Fibroblast of skin of scalp (primary cell): ENCODE results near the gene KMO.
A peak's percentile ranks its signal among the peaks of the same experiment; 100 is the strongest.

ENCODE experiments used
- DNase-seq: peaks from one replicate; pipeline ENCODE4 v3.0.0-alpha.2; 2013

Gene KMO

DNA sequence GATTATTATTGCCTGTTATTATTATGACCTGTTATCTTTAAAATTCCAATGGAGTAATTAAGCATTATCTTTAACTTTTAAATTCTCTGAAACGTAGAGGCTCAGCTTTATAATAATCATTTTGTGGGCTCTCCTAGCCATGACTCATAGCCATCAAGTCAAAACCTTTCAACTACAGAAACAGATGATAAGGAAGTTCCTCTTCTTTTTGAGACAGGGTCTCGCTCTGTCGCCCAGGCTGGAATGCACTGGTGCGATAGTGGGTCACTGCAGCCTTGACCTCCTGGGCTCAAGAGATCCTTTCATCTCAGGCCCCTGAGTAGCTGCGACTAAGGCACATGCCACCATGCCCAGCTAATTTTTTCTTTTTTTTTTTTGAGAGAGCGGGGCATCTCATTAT, 64.5 kb downstream of the KMO start:
- DNase-seq = no peak

DNA sequence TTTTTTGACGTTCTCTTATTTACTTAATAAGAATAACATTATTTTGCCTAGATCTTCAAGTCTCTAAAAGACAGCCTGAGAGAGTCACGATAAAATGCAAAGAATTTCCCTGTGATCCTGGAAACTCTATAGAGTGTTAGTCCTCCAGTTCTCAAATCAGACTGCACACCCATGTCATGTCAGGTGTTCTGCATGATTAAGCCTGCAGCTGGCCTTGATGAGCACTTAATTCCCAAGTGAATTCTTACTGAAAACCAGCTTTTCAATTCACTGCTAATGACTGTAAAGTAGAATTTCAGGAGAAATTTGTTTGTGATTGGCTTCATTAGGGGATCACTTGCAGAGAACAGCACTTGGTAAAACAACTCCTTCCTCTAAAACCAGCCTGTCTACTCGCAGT, 66.1 kb downstream of the KMO start:
- DNase-seq = no peak

DNA sequence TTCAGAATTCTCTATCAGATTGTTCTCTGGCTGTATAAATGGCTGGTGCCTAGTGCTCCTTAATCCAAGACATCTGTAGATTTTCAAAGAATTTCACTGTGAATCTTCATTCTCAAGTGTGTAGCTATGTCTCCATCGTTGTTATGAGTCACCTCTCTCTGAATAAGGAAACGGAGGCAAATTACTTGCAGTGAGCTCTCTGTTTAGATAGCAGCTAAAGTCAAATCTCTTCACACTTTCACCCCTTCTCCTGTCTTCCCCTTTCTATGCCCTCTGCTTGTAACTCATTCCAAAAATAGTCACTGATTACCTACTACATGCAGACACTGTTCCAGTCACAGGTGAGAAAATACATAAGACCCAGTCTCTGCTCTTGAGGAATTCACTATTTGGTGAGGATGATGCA, 68.3 kb downstream of the KMO start:
- peak; percentile 70 for DNase-seq

DNA sequence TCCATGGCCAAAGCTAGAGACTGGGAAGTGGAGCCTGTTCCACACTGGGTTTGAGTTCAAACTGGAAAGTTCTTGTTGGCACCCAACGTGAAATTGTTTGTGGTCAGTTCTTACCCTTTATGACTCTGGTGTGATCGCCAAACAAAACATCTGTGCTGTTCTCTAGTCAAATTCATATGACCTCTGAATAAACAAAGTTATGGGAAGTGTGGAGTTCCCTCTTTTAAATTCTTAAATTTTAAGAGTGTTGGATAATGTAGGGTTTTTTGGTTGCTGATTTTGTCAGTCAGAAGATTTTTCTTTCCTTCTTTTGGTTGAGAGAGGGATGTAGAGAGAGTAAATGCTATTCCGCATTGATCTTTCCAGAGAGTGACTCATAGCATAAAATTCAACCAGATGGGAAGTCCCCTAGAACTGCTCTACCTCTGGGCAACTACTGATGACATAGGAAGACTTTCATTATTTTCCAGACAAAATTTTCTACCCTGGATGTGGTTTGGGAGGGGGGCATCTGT, 71.6 kb downstream of the KMO start:
- DNase-seq = peak; percentile 24

DNA sequence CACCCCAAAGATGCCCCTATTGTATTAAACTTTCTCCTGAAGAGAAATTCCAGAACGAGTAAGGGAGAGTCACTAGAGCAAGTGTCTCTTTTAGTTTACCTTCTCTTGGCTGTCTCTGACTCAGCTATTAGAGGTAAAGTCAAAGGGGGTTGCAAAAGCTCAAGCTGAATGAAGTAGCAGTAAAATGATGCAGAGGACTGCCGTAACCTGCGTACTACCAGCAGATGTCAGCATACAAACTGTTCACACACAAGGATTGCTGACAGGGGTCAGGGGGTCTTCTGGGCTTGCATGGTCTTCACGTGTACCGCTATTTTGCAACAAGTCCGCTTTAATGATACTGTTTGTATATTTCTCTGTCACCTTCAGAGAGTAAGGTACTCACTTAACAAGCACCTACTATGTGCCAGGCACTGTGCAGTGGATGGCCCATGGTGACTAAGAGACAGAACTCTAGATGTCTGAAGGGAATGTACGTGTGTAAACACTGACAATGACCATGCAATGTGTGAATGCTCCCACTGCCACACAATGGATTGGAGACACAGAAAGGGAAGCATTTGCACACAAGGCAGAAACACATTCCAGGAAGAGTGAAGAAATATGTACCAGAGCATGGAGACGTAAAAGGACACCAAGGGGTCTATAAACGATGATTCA, 73.1 kb downstream of the KMO start:
- DNase-seq = no peak

DNA sequence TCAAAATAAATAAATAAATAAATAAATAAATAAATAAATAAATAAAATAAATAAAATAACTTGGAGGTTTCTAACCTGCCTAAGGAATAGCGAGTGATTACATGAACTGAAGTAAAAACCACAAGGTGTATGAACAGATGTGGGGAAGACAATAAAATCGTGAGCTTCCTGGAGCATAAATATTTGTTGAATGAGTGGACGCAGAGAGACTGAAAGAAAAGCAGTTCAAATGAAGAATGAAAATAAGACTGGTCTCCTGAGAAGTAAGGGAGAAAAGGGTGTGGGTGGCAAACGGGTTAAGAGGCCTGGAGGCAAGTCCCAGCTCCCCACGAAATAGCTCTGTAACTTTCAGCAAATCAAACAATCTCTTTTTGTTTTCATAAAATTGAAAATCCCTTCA, 74.4 kb downstream of the KMO start:
- DNase-seq = no peak

DNA sequence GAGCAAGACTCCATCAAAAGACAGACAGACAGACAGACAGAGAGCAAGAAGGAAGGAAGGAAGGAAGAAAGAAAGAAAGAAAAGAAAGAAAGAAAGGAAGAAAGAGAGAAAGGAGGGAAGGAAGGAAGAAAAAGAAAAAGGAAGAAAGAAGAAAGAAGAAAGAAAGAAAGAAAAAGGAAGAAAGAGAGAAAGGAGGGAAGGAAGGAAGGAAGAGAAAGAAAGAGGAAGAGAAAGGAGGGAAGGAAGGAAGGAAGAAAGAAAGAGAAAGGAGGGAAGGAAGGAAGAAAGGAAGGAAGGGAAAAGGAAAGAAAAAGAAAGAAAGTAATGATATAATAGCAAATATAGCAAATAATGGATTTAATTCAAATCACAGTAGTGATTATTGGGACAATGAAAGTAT, 75.3 kb downstream of the KMO start:
- DNase-seq = no peak

DNA sequence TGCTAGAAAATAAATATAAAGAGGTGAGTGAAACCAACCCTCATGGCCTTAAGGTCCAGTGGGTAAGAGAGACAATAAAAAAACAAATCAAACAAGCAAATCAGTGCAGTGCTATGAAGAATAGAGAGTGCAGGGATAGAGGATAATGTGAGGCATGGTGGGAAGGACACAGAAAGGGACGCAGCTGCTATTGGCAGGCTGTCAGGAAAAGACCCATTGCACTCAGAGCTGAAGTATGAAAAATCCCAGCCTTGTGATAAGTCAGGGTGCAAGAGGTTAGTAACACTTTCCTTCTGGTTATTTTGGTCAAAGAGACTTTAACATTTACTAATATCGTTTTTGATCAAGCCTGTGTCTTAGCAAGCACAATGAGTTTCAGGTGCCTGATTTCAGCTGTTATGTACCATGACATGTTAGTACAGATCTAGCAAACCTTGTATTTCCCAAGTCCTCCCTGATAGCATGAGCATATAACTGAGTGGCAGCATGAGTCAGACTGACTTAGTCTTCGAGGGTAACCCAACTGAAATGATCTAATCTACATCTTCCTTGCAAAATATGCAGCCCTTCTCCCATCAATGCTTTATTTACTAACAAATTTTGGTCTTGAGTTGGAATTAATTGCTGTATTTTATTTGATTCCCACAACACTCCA, 76.3 kb downstream of the KMO start:
- peak; percentile 18 for DNase-seq

DNA sequence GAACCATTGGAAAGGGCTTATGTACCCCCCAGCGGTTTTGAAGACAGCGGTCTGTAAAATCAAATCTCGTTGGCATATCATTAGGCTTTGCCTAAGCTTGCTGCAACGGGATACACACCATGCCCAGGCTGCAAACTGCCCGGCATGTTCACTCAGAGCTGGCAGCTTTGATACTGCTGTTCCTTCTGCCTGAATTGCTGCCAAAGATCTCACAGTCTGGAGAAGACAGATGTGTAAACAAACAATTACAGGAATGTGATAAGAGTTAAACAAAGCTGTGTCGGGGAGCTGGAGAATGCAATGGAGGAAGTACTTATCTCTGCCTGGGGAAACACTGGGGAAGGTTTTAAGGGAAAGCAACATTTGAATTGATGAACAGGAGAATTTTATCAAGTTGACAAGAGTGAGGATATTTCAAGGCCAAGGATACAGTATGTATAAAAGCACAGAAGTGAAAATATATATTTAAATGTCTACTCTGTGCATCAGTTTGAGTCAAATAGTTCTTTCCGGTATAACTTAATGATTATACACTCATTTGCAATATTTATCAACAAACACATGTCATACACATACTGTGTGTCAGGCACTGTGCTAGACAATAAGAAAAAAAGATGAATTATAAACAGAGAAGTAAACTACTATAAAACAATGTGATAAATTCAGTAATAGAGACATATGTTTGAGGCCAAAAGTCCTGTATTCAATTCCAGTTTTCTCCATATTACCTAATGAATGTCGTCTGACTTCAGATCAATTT, 78.1 kb downstream of the KMO start:
- DNase-seq = no peak

DNA sequence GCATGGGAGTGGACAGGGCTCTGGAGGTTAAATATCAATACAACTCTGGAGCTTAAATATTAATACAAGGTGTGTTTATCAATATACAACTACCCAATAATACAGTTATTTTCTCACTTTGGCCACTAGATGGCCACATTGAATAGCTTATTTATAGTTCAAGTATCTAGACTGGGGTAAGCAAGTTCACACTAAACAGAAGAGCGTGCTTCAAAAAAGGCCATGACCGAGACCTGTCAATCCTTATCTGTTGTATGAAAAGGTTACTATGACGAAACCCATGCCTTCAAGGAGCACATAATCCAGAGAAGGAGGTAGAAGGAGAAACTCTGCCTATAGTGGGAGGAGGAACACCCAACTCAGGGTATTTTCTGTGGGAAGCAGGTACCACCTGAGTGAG, 78.9 kb downstream of the KMO start:
- peak; percentile 71 for DNase-seq

DNA sequence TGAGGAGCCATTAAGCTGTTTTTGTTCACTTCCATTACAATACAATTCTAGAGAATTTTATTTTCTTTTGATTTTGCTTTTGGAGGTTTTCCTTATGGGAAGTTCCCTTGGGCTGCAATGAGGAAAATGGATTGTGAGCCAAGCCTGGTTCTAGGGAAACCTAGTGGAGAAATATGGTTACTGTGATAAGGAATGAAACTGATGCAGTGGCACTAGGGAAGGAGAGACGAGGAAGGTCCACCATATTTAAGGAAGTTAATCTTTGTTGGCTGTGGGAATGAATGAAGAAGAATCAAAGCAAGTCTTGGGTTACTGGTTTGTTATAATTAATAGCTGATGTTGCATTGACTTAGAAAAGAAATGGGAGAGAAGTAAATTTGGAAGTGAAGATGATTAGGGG, 79.6 kb downstream of the KMO start:
- no peak for DNase-seq

DNA sequence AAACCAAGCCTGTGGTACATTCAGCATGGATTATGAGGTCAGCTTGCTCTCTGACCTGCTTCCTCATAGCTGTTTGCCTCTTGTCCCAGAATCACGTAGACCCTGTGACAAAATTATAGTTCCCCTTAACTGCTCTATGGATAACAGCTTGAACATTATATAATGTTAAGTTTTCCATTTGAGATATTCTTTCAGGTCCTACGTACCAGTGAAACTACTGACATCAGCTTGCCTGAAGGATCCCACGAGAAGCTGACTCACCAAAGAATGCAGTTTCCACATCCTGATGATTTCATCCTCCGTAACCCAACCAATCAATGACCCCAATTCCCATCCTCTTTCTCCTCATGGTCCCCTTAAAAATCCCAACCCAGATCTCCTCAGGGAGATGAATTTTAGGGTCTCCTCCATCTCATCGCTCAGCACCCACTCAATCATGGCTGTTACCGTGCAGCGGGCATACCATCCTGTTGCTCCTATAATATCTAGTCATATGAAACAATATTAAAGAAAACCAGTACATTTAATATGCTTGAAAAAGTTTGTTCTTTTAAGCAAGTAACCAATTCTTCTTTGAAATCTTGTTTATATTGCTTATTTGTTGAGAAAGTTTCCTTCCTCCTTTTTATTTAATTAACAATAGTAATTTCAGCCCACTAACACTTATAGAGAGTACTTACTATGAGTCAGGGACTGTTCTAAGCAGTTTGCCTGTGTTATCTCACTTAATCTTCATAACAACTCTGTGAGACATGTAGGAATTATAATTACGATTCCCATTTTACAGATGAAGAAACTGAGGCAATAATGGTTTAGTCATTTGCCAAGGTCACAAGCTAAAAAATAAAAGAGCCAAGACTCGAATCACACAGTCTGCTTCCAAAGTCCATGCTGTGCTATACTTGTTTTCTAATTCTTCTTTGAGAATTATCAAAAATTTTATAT, 80.6 kb downstream of the KMO start:
- DNase-seq = peak; percentile 85

DNA sequence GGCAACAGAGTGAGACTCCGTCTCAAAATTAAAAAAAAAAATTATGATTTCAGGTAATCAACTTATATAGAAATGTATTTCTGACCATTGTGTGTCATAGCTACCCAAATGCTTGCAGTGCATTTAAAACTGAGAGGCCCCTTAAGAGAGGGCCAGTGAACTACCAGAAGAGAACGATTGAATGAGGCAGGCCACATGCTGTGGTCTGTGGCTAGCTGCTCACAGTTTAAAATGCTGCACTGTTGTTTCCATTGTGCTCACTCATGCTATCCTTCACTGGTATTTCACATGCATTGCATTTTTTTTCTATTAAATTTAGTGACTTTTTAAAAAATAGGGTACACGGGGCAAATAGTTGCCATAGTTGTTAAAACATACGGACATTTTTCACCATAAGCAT, 82.0 kb downstream of the KMO start:
- peak; percentile 27 for DNase-seq

DNA sequence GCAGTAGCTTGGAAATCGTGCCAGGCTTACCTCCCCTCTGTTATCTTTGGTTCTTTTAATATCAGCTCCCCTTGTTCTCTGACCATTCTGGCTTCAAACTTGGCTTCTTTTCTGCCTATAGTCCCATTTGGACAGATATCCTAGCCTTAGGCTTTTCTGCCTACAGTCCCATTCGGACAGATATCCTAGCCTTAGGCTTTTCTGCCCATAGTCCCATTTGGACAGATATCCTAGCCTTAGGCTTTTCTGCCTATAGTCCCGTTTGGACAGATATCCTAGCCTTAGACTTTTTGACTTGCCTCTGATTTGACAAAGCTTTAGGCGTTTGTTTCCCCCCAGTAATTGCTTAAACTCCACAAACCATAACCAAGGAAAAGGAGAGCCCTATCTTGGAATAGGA, 82.4 kb downstream of the KMO start:
- DNase-seq = no peak

DNA sequence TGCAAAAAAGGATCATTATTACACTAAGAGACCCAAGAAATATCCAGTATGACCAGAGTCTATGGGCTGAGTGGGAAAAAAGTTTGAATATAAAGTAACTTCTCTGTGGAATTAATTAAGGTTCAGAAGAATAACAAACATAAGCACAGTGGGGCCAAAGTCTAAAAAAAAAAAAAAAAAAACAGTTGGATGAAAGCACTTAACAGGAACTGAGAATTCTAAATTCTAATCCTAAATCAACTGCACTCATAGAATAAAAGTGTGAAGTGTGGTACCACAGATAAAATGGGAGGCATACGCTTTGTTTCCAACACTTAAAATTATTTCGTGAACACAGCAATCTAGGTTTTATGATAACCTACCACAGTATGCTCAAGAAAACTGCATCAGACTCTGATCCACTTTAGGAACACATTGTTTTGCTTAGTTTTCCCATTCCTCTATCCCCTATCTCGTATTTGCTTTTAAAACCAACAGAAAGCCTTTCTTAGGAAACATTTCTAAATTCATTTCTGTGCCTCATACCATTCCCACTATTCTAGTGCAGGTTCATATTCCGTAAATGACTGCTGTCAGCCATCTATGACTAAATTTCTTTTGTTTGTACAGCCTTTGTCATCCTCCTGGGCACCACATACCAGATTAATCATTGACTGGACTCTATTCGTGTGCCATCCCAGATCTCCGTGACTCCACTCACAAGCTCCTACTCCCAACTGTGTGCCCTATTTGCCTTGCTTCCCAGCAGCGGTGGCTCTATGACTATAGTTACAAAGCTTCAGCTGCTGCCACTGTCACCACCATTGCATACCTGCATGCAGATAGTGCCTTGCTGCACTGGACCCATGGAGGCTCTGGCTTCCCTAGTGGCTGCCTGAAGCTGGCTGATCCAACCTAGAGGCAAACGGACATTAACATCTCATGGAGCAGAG, 83.1 kb downstream of the KMO start:
- DNase-seq = no peak

DNA sequence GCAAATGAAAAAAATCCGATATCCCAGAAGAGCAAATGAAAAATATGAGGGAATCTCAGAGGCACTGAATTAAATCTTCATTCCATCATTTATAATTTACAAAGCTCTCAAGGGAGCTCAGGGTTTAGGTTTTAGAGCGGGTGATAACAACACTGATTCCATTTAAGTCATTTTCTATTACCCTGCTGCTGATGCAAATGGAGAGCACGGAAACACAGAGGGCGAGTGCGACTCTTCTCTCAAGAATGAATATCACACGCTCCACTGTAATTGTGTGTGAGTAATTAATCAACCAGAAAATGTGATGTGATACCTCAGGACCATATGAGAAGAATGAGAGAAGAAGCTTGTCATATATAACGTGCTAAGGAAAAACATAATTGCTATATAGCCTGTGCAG, 85.2 kb downstream of the KMO start:
- DNase-seq = no peak

DNA sequence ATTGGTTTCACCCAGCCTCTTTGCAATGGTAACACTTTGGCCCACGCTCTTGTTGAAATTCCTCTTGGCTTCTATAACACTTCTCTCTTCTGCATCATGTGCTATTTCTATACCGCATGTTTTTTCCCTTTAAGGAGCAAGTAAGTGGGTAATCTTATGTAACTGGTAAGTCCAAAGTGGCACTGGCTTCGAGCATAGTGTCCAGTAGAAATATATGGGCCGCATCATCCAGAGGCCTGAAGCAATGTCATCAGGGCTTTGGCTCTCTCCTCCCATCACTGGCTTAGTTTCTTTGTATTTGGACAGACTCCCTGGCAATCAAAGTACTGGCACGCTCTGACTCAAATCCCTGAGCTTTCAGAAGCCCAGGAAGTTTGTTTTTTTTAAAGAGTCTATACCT, 90.5 kb downstream of the KMO start:
- DNase-seq = no peak

DNA sequence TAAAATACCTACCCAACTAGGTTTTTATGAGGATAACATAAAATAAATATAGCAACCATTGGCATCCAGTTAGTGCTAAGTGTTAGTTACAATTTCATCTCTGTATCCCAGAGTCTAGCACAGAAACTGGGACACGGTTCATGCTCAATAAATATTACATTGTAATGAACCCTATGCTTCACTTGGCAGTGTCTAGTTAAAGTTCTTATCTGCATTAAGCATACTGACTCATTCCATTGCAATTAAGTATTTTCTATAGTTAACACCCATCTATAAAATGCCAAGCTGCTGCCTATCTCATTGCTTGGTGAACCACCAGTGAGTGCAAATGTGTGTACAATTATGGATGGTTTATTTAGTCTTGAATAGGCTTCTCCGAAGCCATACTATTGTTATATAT, 92.8 kb downstream of the KMO start:
- no peak for DNase-seq

DNA sequence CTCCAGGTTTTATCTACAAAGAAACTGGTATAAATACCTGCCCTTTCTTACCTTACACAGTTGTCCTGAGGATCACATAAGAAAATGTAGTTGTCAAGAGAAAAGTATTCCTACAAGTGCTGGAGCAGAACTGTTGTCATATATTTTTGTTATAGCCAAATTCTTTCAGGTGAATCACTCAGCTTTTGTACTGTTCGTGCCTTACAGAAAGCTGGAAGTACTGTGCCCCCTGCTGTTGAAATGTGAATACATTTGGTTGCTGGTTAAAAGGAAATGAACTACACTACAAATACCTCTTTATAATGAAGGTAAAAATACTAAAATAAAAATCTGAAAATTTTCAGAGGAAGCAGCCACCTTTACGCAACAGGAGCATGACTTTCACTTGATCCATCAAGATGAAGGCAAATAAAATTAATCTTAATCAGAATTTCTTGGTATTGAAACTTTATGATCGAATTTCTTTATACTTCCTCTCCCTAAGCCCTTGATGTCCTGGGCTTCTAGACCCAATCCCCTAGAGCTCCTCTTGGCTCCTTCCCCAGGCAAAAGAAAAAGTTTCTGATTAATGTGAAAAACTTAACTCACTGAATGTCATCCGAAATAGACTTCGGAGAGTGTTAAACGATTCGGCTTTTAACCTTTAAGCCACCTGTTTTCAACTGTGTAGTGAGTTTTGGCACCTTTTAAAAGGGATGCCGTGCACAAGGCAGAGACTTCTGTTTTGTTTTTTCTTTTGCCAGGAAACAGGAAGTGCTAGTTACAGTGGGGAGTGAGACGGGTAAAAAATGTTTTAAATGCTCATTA, 95.5 kb downstream of the KMO start:
- peak; percentile 69 for DNase-seq

DNA sequence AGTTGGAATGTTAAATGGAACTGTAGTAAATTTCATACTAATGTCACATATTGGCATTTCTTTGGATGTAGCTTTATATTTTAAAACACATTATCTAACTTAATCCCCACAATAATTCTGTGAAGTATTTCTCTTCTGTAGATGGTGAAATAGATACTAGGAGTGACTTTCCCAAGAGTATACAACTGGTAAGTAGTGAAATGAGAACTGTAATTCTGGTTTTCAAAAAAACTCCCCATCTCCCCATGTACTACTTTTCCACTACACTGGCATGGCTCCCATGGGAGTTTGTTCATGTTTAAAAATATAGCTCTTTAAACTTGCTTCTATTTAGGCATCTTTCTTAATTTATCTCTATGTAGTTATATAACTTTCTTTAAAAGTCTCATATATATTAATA, 97.8 kb downstream of the KMO start:
- DNase-seq = no peak

DNA sequence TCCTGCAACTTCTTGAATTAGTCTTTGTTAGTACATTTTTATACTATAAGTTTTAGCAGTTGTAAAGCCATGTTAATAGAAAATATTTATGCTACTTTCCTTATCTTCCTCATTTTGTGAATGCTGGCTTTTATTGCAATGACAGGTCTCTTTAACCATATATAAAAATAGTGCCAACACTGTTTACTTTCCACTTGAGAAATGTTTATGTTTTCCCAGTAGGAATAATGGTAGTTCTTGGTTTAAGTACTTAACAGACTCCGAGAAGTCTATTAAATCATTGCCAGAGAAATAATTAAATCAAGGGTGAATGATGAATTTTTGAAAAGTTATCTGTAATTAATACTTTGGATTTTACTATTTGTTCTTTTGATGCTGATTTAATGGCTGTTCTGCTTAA, 98.3 kb downstream of the KMO start:
- no peak for DNase-seq
